HepG2 (cell line): ENCODE measurements around the gene SLC25A22. TPM values are rescaled to one million over a fixed set of nuclear protein-coding genes. Genes with fewer than 3 reads are reported as not detected.
A peak's percentile ranks its signal among the peaks of the same experiment; 100 is the strongest.

Source experiments
- AFF4 ChIP-seq: sonication (generic); formaldehyde crosslinking; IDR thresholded peaks from 2 replicates; pipeline ENCODE4 v1.4.0; 2020; ENCODE audit warnings: missing genetic modification reagents
- HNF4A ChIP-seq: sonication (generic); formaldehyde crosslinking; IDR thresholded peaks from 2 replicates; pipeline ENCODE4 v1.4.0; 2020; ENCODE audit warnings: missing genetic modification reagents
- HNRNPK ChIP-seq: fragments of 200-400 bp; formaldehyde crosslinking; IDR thresholded peaks from 2 replicates; pipeline ENCODE4 v1.6.1; 2018; ENCODE audit warnings: low read length, low read depth, moderate library complexity, mild to moderate bottlenecking; ENCODE audit not compliant: poor library complexity, severe bottlenecking
- HOXA5 ChIP-seq: sonication (generic); formaldehyde crosslinking; IDR thresholded peaks from 2 replicates; pipeline ENCODE4 v1.4.0; 2020; ENCODE audit warnings: missing genetic modification reagents
- IKZF1 ChIP-seq: fragments of 450-650 bp; IDR thresholded peaks from 2 replicates; pipeline ENCODE4 v1.7.1; 2016
- JUN ChIP-seq: sonication (generic); formaldehyde crosslinking; IDR thresholded peaks from 2 replicates; pipeline ENCODE4 v1.4.0; 2020; ENCODE audit warnings: mild to moderate bottlenecking, missing genetic modification reagents
- MAX ChIP-seq: IDR thresholded peaks from 2 replicates; pipeline ENCODE4 v1.6.1; 2012; ENCODE audit warnings: inconsistent platforms
- RAD21 ChIP-seq: fragments of 450-650 bp; formaldehyde crosslinking; IDR thresholded peaks from 2 replicates; pipeline ENCODE4 v1.5.0; 2020; ENCODE audit warnings: mild to moderate bottlenecking
- SATB2 ChIP-seq: sonication (generic); formaldehyde crosslinking; IDR thresholded peaks from 2 replicates; pipeline ENCODE4 v1.5.0; 2020; ENCODE audit warnings: missing genetic modification reagents
- SP2 ChIP-seq: sonication (generic); formaldehyde crosslinking; IDR thresholded peaks from 2 replicates; pipeline ENCODE4 v1.5.1; 2020; ENCODE audit warnings: mild to moderate bottlenecking, missing genetic modification reagents
- TFAP4 ChIP-seq: sonication (generic); IDR thresholded peaks from 2 replicates; pipeline ENCODE4 v1.6.1; 2016; ENCODE audit warnings: low read depth, borderline replicate concordance
- TSC22D2 ChIP-seq: sonication (generic); formaldehyde crosslinking; IDR thresholded peaks from 2 replicates; pipeline ENCODE4 v1.5.1; 2020; ENCODE audit warnings: missing genetic modification reagents, mild to moderate bottlenecking, borderline replicate concordance
- ZMAT3 ChIP-seq: sonication (generic); formaldehyde crosslinking; conservative IDR thresholded peaks from 2 replicates; pipeline ENCODE4 v1.7.0; 2021; ENCODE audit warnings: missing genetic modification reagents
- ZNF138 ChIP-seq: sonication (generic); formaldehyde crosslinking; IDR thresholded peaks from 2 replicates; pipeline ENCODE4 v1.5.0; 2020; ENCODE audit warnings: mild to moderate bottlenecking, low read depth, missing genetic modification reagents
- ZNF34 ChIP-seq: sonication (generic); formaldehyde crosslinking; IDR thresholded peaks from 2 replicates; pipeline ENCODE4 v1.4.0; 2020; ENCODE audit warnings: mild to moderate bottlenecking, missing genetic modification reagents, borderline replicate concordance
- ZNF574 ChIP-seq: sonication (generic); formaldehyde crosslinking; IDR thresholded peaks from 2 replicates; pipeline ENCODE4 v1.4.0; 2020; ENCODE audit warnings: missing genetic modification reagents
- polyA plus RNA-seq, 8 experiments: library from polyadenylated mRNA; depleted of rRNA in 3 of 8; stranded (reverse) in 7 of 8; unstranded in 1 of 8; fragments of >200 nt; fragmentation: Illumina TruSeq in 4 of 8; extraction: Trizol in 4 of 8; gene quantifications; 2 replicates each; pipeline versions ENCODE4 v1.2.1 to v1.2.3, GENCODE V29; 2011 to 2016; ENCODE audit warnings: low read depth in 4 of 8, missing spikeins in 1 of 8, mixed read lengths in 1 of 8; ENCODE audit not compliant: insufficient read depth in 1 of 8
- total RNA-seq, 5 experiments: library from RNA; depleted of rRNA; stranded (reverse); fragments of >200 nt; fragmentation: Illumina TruSeq; extraction: Trizol; gene quantifications; 2 replicates each; pipeline ENCODE4 v1.2.3, GENCODE V29; 2016; ENCODE audit warnings: low read depth in 1 of 5
- TF ChIP-seq, protein P1 (sequence below): sonication (generic); formaldehyde crosslinking; IDR thresholded peaks from 2 replicates; pipeline ENCODE4 v1.5.1; 2020; ENCODE audit warnings: mild to moderate bottlenecking, missing genetic modification reagents, moderate library complexity

Gene SLC25A22
- total and polyA plus RNA-seq, 2 of the 13 experiments (the other 11 are each of a cell fraction or from before 2014, with no cell fraction given), result 12.4 to 19.2 TPM

- peak; percentile 41; the same call in 1 of the 2 replicates for TF ChIP-seq RAD21 (CRISPR knock-in tag)
- no peak for TF ChIP-seq AFF4 (CRISPR knock-in tag)
- TF ChIP-seq TFAP4, result no peak
- no peak for TF ChIP-seq HNF4A
- TF ChIP-seq JUN (CRISPR knock-in tag), result 0 out of 2 replicates have a peak, but pooled peaks have one; percentile 31
- TF ChIP-seq HNRNPK, result peak; percentile 79
- TF ChIP-seq MAX, result peak; percentile 12
- TF ChIP-seq HOXA5, result no peak
- no peak for TF ChIP-seq SP2 (CRISPR knock-in tag)
- TF ChIP-seq ZNF34 (CRISPR knock-in tag), result no peak
- TF ChIP-seq, protein P1, sequence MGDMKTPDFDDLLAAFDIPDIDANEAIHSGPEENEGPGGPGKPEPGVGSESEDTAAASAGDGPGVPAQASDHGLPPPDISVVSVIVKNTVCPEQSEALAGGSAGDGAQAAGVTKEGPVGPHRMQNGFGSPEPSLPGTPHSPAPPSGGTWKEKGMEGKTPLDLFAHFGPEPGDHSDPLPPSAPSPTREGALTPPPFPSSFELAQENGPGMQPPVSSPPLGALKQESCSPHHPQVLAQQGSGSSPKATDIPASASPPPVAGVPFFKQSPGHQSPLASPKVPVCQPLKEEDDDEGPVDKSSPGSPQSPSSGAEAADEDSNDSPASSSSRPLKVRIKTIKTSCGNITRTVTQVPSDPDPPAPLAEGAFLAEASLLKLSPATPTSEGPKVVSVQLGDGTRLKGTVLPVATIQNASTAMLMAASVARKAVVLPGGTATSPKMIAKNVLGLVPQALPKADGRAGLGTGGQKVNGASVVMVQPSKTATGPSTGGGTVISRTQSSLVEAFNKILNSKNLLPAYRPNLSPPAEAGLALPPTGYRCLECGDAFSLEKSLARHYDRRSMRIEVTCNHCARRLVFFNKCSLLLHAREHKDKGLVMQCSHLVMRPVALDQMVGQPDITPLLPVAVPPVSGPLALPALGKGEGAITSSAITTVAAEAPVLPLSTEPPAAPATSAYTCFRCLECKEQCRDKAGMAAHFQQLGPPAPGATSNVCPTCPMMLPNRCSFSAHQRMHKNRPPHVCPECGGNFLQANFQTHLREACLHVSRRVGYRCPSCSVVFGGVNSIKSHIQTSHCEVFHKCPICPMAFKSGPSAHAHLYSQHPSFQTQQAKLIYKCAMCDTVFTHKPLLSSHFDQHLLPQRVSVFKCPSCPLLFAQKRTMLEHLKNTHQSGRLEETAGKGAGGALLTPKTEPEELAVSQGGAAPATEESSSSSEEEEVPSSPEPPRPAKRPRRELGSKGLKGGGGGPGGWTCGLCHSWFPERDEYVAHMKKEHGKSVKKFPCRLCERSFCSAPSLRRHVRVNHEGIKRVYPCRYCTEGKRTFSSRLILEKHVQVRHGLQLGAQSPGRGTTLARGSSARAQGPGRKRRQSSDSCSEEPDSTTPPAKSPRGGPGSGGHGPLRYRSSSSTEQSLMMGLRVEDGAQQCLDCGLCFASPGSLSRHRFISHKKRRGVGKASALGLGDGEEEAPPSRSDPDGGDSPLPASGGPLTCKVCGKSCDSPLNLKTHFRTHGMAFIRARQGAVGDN (CRISPR knock-in tag), result peak; percentile 60; the same call in 1 of the 2 replicates
- no peak for TF ChIP-seq ZNF138 (CRISPR knock-in tag)
- no peak for TF ChIP-seq TSC22D2 (CRISPR knock-in tag)
- TF ChIP-seq ZNF574, result 0 out of 2 replicates have a peak, but pooled peaks have one; percentile 17
- no peak for TF ChIP-seq SATB2
- TF ChIP-seq ZMAT3 (CRISPR knock-in tag), result peak; percentile 45; the same call in 1 of the 2 replicates
- no peak for TF ChIP-seq IKZF1
These were observed 35.2 kb upstream of the SLC25A22 start (continued) for GRCh38 chr11:833114-833791.
